ENCODE results near the gene HPS5. TPM values are rescaled to one million over a fixed set of nuclear protein-coding genes. Genes with fewer than 3 reads are reported as not detected.
"Not testable (repeated sequence)": the region's sequence is repeated elsewhere in the genome, so short reads cannot be mapped to it uniquely, and the experiment has no call there.

The HPS5 gene
- polyA plus RNA-seq, 3 donors: 3.8 to 11.0 (median 10.2) TPM

DNA sequence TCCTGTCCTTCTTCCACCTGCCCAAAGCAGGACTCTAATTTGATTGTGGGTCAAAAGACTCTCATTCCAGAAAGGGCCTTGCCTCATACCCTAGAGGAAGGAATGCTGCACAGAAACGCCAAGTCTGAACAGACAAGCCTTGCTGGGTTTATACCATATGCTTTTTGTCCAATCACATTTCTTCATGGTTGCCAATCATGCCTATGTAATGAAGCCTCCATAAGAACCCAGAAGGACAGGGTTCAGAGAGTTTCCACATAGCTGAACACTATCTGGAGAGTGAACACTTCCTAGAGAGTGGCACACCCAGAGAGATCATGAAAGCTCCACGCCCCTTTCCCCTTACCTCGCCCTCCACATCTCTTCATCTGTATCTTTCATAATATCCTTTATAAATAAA is 68.7 kb downstream of the HPS5 start:
- WGBS, 3 donors: 80 to 97% (median 81%) methylated on average over 3 of the region's 3 CpGs

DNA sequence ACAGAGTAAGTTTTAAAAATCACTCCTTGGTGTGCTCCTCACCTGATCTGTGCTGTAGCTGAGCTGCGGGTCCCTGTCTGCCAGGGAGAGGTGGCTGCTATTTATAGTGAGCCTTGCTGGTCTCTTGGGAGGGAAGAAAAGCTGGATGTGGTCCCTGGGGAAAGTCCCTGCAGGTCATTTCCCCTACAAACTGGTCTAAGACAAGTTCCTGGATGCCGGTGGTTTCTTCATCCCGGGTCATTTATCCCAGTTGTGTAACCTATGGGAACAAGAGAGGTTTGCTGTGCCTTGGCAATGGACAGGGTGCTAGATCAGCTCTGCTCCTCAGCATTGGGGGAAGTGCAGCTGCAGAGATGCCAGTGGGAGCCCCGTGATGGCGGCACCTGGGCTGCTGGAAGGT is 73.4 kb downstream of the HPS5 start, which contains the start of gene SAA2:
Gene SAA2, minus strand, starts transcription at position 108 of the 400 bp plus-strand sequence. CDS start 657 bp downstream, outside the sequence.
- 65 to 66% (median 65%) methylated on average over 5 of the region's 5 CpGs for WGBS, 3 donors
- H3K27ac ChIP-seq (ENCODE audit: low read depth, low read length): no peak within 1 kb of the TSS

More for the DNA sequence above, 68.7 kb downstream of the HPS5 start:
- H3K27ac ChIP-seq (ENCODE audit: low read depth, low read length): no peak overlapping the region

DNA sequence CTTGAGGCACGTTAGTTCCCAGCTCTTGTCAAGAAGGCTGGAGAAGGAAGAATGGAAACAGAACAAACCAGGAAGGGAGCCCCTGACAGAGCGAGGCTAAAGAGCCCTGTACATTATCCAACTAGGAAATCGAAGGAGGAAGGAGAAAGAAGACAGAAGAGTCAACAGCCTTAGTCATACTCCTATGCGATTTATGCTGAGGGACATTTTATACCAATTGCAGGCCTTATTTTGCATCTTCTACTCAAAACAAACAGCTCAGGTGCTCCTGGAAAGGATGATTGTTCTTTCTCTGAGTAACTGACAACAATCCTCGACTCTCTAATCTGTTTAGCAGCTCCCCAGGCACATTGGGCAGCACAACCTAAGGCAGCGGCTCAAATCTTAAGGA is 74.8 kb downstream of the HPS5 start:
- H3K27ac ChIP-seq (ENCODE audit: low read depth, low read length): not testable (repeated sequence)
- 44 to 76% (median 73%) methylated on average over 2 to 3 of the region's 6 CpGs for WGBS, 3 donors

DNA sequence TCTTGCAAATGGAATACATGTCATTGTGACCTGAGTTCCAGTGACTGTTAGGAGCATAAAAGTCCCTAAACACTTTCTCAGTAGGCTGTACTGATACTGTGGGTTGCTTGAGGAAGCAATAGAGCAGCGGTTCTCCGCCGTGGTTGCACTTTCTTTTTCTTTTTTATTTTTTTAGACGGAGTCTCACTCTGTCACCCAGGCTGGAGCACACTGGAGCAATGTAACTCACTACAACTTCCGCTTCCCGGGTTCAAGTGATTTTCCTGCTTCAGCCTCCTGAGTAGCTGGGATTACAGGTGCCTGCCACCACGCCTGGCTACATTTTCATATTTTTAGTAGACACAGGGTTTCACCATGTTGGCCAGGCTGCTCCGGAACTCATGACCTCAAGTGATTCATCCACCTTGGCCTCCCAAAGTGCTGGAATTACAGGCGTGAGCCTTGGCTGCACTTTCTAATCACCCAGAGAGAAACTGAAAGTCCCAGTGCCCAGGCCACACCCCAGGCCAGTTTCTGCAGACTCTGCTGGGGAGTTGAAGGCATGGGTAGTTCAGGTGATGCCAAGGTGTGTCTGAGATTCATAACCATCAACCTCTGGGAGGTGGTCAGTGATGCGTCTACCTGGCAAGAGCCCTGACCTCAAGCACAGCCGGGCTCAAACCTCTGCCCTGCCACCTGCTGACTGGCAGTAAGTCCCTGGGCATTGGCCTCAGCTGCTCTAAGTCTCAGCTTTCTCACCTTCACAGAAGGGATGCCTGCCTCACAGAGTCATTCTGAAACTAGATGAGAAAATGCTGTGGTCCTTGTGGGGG is 75.4 kb downstream of the HPS5 start:
- 65 to 73% (median 69%) methylated on average over 10 of the region's 11 CpGs for WGBS, 3 donors
- not testable (repeated sequence) for H3K27ac ChIP-seq (ENCODE audit: low read depth, low read length)

DNA sequence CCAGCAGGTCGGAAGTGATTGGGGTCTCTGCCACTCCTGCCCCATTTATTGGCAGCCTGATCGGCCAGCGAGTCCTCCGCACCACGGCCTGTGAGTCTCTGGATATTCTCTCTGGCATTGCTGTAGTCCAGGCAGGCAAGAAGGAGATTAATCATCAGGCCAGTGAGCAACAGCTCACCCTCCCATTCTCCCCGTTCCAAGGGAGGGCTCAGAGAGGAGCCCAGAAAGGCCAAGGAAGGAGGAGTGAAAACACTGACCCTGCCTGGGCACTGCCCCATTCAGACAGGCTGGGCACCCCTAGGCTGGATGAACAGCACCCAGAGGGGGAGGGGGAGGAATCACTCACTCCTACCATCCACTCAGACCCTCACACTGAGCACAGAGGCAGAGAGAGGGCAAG is 76.5 kb downstream of the HPS5 start:
- WGBS, 3 donors: 53 to 63% (median 57%) methylated on average over 6 of the region's 6 CpGs
- no peak overlapping the region for H3K27ac ChIP-seq (ENCODE audit: low read depth, low read length)

DNA sequence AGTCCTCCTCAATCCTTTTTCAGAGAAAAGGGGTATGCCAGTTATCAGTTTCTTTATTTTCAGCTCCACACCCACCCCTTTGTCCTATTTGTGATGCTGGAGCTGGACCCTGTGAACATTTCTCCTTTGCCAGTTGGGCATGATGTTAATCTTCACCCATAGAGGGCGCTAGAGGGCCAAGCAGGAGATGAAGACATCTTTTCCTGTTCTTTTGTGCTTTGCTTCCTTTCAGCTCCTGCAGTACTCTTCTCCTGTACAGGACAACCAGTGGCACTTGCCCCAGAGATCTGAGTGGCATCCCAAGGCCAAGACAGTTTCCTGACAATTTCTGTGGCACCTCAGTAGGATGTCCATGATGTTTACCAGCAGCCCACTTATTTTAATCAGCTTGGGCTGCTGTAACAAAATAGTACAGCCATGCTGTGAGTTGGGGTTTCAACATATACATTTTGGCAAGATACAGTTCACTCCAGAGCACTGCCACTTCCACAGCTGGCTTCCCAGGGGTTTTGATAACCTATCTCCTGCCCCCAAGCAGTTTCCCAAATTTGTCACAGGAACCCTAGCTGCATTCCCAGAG is 78.1 kb downstream of the HPS5 start:
- no peak overlapping the region for H3K27ac ChIP-seq (ENCODE audit: low read depth, low read length)
- 0% methylated on average over 1 of the region's 1 CpG for WGBS, 3 donors

DNA sequence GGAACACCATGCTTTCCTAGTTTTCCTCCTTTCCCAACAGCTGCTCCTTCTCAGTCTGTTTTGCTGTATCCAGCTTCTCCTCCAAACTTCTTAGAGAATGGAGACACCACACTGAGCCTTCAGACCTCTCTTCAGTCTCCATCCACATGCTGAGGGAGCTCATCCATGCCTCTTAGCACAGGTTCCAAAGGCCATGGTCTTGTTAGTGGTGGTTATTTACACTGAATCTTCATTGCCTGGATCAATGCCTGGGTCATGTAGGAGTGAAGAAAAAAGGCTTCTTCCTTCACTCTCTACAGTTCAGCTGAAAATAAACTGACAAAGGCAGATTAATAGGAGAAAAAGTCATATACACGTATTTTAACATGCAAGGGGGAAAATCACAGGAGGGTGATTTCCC is 82.3 kb downstream of the HPS5 start:
- H3K27ac ChIP-seq (ENCODE audit: low read depth, low read length): no peak overlapping the region
- 63 to 76% (median 71%) methylated on average over 1 of the region's 1 CpG for WGBS, 3 donors

DNA sequence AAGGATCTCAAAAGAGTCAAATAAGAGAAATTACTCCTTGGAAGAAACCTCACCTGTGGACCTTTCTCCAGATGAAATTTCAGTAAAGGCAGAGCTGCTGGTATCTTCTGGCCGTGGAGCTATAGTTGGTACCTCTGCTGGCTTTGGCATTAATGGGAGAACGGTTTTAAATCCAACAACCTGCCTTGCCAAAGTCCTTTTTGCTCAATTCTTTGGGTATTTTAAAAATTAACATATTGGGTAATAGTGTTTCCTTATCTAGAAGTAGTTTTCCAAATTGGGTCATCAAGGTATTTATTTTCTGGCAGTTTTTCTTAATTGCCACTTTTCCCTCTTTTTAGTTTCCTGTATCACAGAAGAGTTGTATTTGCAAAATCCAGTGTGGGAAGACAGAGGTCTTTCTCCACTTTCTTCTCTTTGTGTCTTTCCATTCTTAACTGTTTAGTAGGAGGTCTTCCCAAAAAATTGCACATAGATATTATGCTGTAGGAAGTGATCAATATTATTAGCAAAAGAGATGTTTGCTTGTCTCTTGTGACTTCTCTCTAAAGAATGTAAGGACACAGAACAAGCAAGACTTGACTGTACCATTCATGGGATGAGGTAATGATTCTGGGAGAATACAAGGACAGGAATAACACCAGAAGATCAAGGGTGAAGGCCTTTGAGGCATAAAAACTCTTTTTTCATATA is 85.1 kb downstream of the HPS5 start, which contains the start of gene SAA4:
Gene SAA4, minus strand, starts transcription at position 139 of the 693 bp plus-strand sequence. CDS start 876 bp downstream, outside the sequence.
- WGBS, 3 donors: 60 to 79% (median 66%) methylated on average over 2 of the region's 2 CpGs
- H3K27ac ChIP-seq (ENCODE audit: low read depth, low read length): no peak within 1 kb of the TSS

DNA sequence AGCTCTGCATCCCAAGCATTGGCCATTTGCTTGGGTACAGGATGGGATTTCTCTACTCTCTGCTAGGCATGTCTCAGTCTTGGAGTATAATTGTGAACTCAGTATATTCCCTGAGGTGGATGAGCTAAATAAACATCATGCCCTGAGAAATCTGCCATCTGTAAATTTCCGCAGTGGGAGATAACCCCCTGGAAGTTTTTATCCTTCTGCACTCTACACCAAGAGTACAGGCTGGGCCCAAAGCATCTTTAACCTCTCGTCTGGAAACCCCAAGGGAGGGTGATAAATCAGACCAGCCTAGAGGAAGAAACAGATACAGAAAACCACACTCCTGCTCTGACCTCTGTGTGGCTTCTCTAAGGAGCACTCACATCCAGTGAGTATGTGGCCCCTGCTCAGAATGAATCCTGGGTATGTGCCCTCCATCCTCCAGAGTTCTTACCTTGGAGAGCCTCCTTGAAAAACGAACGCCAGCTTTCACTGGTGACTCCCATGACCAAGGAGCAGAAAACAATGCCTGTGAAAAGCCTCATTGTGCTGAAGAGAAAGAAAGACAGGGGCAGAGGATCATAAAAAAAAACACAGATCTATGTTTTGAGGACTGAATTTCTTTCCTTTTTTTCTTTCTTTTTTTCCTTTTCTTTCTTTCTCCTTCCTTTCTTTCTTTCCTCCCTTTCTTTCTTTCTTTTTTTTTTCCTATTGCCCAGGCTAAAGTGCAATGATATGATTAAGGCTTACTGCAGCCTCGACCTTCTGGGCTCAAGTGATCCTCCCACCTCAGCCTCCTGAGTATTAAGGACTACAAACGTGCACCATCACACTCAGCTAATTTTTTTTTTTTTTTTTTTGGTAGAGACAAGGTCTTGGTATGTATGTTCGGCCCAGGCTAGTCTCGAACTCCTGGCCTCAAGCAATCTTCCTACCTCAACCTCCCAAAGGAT is 86.3 kb downstream of the HPS5 start:
- no peak overlapping the region for H3K27ac ChIP-seq (ENCODE audit: low read depth, low read length)
- 59 to 65% (median 60%) methylated on average over 8 of the region's 8 CpGs for WGBS, 3 donors

DNA sequence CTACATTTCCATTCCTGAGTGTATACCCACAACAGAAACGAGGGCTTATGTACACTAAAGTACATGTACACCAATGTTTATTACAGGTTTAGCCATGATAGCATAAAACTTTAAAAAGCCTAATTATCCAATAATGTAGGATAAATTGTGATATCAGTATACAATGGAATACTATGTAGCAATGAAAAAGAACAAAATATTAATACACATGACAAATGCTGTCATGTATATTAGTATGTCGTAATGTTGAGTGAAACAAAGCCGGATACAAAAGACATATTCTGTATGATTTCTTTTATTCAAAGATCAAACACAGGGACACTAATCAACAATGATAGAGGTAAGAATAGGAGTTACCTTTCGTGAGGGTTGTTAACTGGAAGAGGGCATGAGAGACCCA is 88.0 kb downstream of the HPS5 start:
- WGBS, 3 donors: 86 to 93% (median 91%) methylated on average over 4 of the region's 4 CpGs
- no peak overlapping the region for H3K27ac ChIP-seq (ENCODE audit: low read depth, low read length)

DNA sequence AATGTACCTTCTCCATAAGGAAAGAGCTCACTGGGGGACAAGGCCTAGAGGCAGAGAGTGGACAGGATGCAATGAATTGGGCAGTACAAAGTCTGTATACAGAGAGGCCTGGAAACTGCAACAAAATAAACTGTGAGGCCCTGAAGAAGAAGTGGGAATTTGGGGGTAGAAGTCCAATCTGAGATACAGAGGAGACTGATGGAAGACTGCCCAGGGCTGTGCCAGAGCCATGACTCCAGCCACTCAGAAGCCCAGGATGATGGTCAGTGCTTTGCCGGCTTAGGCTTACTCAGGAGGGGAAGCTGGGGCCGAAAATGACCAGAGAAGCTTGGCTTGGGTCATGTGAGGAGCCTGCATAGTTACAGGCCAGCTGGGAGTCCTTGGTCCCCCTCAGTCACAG is 91.1 kb downstream of the HPS5 start:
- no peak overlapping the region for H3K27ac ChIP-seq (ENCODE audit: low read depth, low read length)
- 70 to 88% (median 75%) methylated on average over 2 of the region's 2 CpGs for WGBS, 3 donors

DNA sequence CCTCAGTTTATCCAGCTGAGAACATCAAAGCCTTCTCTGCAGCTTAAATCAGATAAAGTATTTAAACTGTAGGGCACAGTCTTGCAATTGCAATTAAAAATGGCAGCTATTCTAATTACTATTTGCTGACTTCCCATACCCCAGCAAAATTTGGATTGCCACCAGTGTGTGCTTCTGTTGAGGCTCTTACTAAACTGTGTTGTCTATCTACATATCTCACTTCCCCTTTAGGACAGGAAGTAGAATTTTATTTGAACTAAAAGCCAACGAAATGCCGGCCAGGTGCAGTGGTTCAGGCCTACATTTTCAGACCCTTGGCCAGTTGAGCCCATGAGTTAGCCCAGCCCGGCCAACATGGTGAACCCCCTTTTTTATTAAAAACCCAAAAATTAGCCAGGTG is 92.4 kb downstream of the HPS5 start:
- WGBS, 3 donors: 58 to 65% (median 59%) methylated on average over 2 to 3 of the region's 3 CpGs
- no peak overlapping the region for H3K27ac ChIP-seq (ENCODE audit: low read depth, low read length)

Other genes starting within 250 kb of the HPS5 start
- 1 to 10 TPM; 6.1 to 7.3 (median 6.5) TPM for gene SAAL1, start 216.1 kb downstream of the HPS5 start, polyA plus RNA-seq
- gene MRGPRX3, start 189.6 kb downstream of the HPS5 start, polyA plus RNA-seq: not detected
- not detected for gene MRGPRX4, start 149.3 kb downstream of the HPS5 start, polyA plus RNA-seq
- gene SAA4, start 85.3 kb downstream of the HPS5 start, polyA plus RNA-seq: 1 to 10 TPM in 1 of 3 donors, under 1 TPM in 2; 0.15 to 9.1 (median 0.90) TPM
- gene SAA2, start 73.5 kb downstream of the HPS5 start, polyA plus RNA-seq: 100 to 1,000 TPM in 2 of 3 donors, 10 to 100 TPM in 1; 60.2 to 920 (median 158) TPM
- 1,000 to 10,000 TPM in 2 of 3 donors, 100 to 1,000 TPM in 1; 438 to 7,745 (median 1,180) TPM for gene SAA1, start 55.9 kb downstream of the HPS5 start, polyA plus RNA-seq
- gene GTF2H1, start 427 bp upstream of the HPS5 start, polyA plus RNA-seq: 10 to 100 TPM; 16.0 to 43.5 (median 29.3) TPM
- gene LDHA, start 72.4 kb upstream of the HPS5 start, polyA plus RNA-seq: 100 to 1,000 TPM; 206 to 989 (median 582) TPM
- gene LDHC, start 90.2 kb upstream of the HPS5 start, polyA plus RNA-seq: 1 to 10 TPM in 2 of 3 donors, not detected in 1; 1.0 to 1.6 TPM
- not detected for gene LDHAL6A, start 133.7 kb upstream of the HPS5 start, polyA plus RNA-seq
- 10 to 100 TPM; 33.9 to 49.2 (median 43.5) TPM for gene TSG101, start 204.8 kb upstream of the HPS5 start, polyA plus RNA-seq